ENCODE data around the gene KL.

Gene KL

GRCh38 chr13:33079960-33080359 lies 63.7 kb downstream of the KL start:
- no peak for DNase-seq (ENCODE audit: low read depth in 2 of 2, low spot score in 1 of 2)

GRCh38 chr13:33080972-33081590 lies 64.9 kb downstream of the KL start:
- no peak for DNase-seq (ENCODE audit: low read depth in 2 of 2, low spot score in 1 of 2)

- DNase-seq (ENCODE audit: low read depth in 2 of 2, low spot score in 1 of 2) = no peak
Observed at GRCh38 chr13:33081666-33082065, 65.4 kb downstream of the KL start.

DNA sequence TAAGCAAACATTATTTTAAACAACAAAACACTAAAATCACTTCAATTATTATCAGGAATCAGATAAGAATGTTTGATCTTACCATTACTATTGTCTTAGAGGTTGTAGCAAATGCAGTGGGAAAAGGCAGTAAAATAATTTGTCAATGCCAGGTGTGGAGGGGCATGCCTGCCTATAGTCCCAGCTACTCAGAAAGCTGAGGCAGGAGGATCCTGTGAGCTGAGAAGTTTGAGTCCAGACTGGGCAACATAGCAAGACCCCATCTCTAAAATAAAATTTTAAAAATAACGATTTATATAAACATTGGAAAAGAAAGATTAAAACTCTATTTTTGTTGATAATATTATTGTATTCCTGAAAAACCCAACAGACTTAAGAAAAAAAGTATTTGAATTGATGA lies 66.8 kb downstream of the KL start:
- no peak for DNase-seq (ENCODE audit: low read depth in 2 of 2, low spot score in 1 of 2)

- no peak for DNase-seq (ENCODE audit: low read depth in 2 of 2, low spot score in 1 of 2)
Observed at GRCh38 chr13:33087091-33087490, 70.9 kb downstream of the KL start.

- no peak for DNase-seq (ENCODE audit: low read depth in 2 of 2, low spot score in 1 of 2)
Observed at GRCh38 chr13:33087790-33088189, 71.6 kb downstream of the KL start.

DNA sequence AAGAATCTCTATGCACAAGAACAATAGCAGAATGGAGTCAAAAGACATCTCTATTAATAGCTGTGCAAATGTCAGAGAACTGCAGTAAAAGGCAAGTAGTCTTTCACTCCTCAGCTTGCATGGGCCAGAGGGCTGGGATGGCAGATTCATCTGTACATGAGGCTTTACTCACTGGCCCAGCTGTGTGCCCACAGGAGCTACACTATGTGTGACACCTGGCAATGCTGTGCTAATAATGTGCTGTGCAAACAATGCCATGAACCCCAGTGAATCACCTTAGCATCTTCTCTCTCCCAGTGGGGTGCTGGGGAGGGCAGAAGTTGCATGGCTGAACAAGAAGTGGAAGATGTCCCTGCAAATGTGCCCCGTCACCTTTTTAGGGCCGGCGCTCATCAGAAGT lies 73.1 kb downstream of the KL start:
- no peak for DNase-seq (ENCODE audit: low read depth in 2 of 2, low spot score in 1 of 2)

GRCh38 chr13:33090755-33091414 lies 74.7 kb downstream of the KL start:
- no peak for DNase-seq (ENCODE audit: low read depth in 2 of 2, low spot score in 1 of 2)

DNA sequence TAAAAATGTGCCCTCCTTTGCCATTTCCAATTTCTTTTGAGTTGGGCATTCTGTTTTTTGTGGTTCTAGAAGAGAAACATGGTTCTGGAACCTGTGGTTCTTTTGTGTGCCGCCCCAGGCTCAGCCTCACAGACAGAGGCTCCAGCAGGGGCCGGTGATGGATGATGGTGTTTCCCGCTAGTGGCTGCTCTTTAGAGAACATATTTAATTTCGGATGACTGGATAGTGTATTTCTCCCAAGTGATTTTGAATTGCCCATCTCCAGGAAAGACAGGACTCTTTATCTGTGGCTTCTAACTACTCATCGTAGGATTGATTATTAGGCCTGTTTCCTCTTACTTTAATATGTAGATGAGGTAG lies 75.2 kb downstream of the KL start:
- DNase-seq (ENCODE audit: low read depth in 2 of 2, low spot score in 1 of 2) = no peak

GRCh38 chr13:33092073-33092987 lies 76.1 kb downstream of the KL start:
- DNase-seq (ENCODE audit: low read depth in 2 of 2, low spot score in 1 of 2) = no peak

DNA sequence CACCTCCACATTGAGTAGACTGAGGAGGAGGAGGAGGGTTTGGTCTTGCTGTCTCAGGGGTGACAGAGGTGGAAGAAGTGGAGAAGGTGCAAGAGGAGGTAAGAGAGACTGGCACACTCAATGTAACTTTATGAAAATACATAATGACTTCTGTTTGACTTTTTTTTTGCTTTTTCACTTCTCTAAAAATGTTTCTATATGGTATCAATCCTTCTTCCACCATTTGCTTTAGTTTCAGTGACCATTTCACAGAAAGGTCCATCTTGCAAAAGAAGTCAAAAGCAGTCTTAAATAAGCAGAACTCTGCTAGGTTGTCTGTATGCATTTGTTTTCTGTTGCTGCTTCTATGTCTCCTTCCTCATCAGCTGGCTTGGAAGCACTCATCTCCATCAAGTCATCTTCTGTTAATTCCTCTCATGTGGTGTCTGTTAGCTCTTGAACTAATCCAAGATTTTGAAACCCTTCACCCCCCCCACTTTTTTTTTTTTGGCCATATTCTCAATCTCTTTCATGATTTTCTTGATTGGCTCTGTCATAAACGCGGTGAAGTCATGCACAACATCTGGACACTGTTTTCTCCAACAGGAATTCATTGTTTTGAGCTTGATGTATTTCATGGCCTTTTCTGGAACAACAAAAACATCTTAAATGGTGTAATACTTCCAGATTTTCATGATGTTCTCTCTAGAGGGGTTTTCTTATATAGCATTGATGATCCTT lies 80.8 kb downstream of the KL start:
- no peak for DNase-seq (ENCODE audit: low read depth in 2 of 2, low spot score in 1 of 2)

GRCh38 chr13:33099860-33100259 lies 83.6 kb downstream of the KL start:
- DNase-seq (ENCODE audit: low read depth in 2 of 2, low spot score in 1 of 2) = no peak

DNA sequence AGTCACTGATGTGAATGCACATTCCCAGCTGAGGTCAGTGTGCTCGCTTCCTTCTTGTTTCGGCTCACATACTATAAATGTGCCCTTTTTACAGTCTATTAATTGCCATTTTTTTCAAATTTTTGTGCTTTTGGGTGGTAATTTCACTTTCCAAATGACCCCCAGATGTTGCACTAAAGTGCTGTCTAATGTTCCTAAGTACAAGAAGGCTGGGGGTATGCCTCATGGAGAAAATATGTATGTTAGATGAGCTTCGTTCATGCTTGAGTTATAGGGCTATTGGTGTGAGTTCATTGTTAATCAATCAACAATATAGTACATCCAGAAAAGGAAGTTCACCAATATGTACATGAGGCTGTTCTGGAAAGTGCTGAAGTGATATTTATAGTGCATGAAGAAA lies 84.7 kb downstream of the KL start:
- DNase-seq (ENCODE audit: low read depth in 2 of 2, low spot score in 1 of 2) = no peak

DNA sequence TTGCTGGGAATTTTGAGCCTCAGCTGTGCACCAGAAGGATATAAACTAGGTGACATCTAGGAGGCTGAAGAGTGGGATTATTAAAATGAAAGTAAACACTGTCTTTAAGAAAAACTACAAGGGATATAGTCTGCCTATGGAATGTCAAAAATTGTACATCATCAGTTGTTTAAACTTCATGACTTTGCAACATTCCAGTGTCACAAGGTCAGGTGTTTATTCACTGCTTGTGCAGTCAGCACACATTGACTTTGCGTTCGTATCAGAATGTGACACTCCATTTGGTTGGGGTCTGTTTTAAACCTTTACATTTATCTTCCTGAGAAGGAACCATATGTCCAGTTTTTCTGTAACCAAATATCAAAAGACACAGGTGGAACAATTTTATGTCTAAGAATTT lies 85.6 kb downstream of the KL start:
- no peak for DNase-seq (ENCODE audit: low read depth in 2 of 2, low spot score in 1 of 2)

DNA sequence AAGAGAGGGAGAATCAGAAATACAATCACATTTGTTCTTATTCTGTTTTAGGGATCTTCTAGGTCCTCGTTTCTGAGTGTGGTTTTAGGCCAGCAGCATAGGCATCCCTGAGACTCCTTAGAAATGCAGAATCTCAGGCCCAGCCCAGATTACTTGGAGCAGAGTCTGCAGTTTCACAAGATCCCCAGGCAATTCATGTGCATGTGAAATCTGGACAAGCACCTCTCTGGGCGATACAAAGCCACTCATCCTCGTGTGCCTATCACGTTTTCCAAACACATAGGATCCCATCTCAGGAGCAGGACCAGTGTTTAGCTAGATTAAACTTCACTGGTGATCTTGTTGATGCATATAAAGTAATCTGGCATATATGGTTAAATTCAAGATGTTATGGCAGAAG lies 87.2 kb downstream of the KL start:
- no peak for DNase-seq (ENCODE audit: low read depth in 2 of 2, low spot score in 1 of 2)

DNA sequence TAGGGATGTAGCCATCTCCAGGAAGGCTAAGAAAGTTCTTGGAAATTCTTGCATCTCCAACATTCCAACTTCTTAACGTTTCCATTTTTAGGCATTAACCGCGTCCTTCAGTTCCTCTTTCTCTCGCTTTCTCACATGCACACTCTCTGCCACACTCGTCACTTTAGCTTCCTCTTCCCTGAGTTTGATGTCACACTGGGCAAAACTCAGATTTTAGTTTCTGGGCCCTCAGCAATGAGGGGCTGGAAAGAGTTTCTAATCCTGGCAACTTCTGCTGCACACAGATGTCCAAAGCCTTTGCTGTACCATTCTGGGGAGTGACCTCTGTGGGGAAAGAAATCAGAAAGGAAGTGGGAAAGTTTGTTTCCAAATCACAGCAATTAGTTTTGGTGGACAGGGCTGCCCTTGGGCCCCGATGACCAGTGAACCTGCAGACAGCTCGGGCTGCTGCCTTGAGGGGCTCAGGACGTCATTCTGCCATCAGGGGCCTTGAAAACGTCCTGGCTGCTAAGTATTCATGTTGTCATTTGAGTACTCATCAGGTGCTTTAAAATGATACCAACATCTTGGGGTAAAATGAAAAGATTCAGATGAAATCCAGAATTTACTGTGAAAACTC lies 89.3 kb downstream of the KL start:
- DNase-seq (ENCODE audit: low read depth in 2 of 2, low spot score in 1 of 2) = no peak

DNA sequence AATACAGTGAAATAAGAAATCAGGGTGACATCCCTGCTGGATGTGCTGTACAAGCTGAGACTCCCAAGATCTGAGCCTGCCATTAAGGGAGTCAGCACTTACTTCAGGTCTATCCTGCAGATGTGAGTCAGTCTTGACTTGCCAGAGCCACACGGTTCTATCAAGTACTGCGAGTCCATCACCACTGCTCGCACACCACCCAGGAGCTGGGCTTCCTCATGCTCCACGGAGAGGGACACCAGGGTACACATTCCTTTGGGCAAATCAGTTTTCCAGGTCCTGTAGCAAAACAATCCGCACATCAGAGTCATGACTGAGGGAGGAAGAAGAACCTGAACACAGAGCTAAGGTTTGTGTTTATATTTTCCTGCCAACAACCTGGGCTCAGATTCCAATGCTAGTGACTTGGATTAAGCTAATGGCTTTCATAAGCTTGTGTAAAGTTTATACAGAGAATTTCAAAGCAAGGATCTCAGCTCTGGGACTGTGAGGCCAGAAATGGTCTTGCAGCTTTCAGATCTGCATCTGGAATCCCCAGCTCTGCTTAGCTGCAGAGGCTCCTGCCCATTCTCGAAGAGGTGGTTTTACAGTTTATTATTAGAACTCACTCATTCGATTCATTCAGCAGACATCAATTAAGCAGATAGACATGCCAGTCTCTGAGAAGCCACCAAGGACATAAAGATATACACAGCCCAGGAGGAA lies 90.6 kb downstream of the KL start:
- DNase-seq (ENCODE audit: low read depth in 2 of 2, low spot score in 1 of 2) = no peak

- DNase-seq (ENCODE audit: low read depth in 2 of 2, low spot score in 1 of 2) = no peak
Observed at GRCh38 chr13:33107361-33107760, 91.1 kb downstream of the KL start.

- no peak for DNase-seq (ENCODE audit: low read depth in 2 of 2, low spot score in 1 of 2)
Observed at GRCh38 chr13:33108620-33109019, 92.4 kb downstream of the KL start.

DNA sequence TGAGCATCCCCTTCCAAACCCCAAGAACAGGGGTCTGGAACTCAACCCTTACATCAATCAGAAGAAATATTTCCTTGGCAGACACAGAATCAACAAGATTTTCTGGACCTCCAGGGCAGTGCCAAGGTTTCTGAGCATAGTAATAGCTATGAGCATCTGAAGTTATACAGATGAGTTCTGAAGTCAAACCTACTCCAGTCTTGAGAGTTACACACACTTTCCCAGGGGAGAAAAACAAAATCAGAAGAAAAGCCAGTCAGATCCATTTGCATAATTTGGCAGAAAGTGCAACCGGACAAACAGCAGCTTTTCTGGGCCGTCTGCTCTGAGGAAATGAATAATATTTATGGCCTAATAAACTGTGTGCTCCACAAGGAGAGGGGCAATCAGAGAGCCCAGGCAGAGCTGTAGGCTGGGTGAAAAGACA lies 93.1 kb downstream of the KL start:
- no peak for DNase-seq (ENCODE audit: low read depth in 2 of 2, low spot score in 1 of 2)

DNA sequence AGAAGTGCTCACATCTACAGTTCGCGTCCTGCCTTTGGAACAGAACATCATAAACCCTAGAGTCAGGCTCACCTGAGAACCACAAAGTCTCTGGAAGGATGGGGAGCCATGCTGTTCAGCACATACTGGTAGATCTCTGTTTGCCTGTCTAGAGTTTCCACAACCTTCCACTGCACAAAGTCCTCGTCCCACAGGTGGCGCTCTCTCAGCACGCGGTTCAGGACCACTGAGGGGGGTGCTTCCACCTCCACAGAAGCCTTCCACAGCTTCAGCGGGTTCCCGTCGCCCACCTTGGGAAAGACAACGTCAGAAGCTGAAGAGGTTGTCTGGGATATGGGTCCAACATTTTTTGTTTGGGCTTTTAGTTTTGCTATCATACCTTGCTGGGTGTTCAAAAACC lies 93.6 kb downstream of the KL start:
- no peak for DNase-seq (ENCODE audit: low read depth in 2 of 2, low spot score in 1 of 2)

Measured in stimulated activated CD8-positive, alpha-beta memory T cell treated with anti-CD3 and anti-CD28 coated beads, Interleukin-4, amount 100 ng/mL, for 1 hour (primary cell).